ENCODE data around the gene CFAP99.

Gene CFAP99

DNA sequence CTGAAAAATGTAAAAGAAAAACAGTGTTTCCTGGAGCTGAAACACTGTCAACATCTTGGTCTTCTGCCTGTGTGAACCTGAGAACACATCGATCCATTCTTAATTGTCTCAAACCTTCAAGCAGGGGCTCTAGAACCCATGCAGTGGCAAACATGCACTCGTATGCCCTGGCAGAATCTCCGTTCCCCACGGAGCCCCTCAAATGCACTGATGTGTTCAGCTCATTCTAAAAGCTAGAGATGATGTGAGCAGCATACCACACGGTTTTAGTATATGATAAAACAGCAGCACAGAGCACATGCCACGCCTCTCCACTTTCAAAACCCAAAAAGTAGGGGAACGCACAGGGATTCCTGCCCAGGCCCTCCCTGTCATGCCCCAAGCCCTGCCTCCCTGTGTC is 45.2 kb upstream of the CFAP99 start:
- ATAC-seq: no peak
- TF ChIP-seq ZFP30 (CRISPR knock-in tag; IDR thresholded peaks at IDR 0.05) (no peak), ZNF8 (CRISPR knock-in tag; IDR thresholded peaks at IDR 0.05) (no peak), GLIS3 (CRISPR knock-in tag; IDR thresholded peaks at IDR 0.05) (no peak), ISL1 (CRISPR knock-in tag; IDR thresholded peaks at IDR 0.05) (no peak), SNAI2 (CRISPR knock-in tag; IDR thresholded peaks at IDR 0.05) (no peak), ESRRG (CRISPR knock-in tag; IDR thresholded peaks at IDR 0.05) (no peak), ZFP3 (CRISPR knock-in tag; IDR thresholded peaks at IDR 0.05) (no peak), PPARA (CRISPR knock-in tag; IDR thresholded peaks at IDR 0.05; ENCODE audit: borderline replicate concordance) (no peak), ARNTL (CRISPR knock-in tag; IDR thresholded peaks at IDR 0.05; ENCODE audit: borderline replicate concordance, low read depth) (no peak), OSR1 (CRISPR knock-in tag; IDR thresholded peaks at IDR 0.05) (no peak), TCF4 (CRISPR knock-in tag; IDR thresholded peaks at IDR 0.05; ENCODE audit: borderline replicate concordance) (no peak)
- TF ChIP-seq, protein P1, sequence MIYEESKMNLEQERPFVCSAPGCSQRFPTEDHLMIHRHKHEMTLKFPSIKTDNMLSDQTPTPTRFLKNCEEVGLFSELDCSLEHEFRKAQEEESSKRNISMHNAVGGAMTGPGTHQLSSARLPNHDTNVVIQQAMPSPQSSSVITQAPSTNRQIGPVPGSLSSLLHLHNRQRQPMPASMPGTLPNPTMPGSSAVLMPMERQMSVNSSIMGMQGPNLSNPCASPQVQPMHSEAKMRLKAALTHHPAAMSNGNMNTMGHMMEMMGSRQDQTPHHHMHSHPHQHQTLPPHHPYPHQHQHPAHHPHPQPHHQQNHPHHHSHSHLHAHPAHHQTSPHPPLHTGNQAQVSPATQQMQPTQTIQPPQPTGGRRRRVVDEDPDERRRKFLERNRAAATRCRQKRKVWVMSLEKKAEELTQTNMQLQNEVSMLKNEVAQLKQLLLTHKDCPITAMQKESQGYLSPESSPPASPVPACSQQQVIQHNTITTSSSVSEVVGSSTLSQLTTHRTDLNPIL (CRISPR knock-in tag; IDR thresholded peaks at IDR 0.05; ENCODE audit: low read depth): no peak
- TF ChIP-seq, protein P2, sequence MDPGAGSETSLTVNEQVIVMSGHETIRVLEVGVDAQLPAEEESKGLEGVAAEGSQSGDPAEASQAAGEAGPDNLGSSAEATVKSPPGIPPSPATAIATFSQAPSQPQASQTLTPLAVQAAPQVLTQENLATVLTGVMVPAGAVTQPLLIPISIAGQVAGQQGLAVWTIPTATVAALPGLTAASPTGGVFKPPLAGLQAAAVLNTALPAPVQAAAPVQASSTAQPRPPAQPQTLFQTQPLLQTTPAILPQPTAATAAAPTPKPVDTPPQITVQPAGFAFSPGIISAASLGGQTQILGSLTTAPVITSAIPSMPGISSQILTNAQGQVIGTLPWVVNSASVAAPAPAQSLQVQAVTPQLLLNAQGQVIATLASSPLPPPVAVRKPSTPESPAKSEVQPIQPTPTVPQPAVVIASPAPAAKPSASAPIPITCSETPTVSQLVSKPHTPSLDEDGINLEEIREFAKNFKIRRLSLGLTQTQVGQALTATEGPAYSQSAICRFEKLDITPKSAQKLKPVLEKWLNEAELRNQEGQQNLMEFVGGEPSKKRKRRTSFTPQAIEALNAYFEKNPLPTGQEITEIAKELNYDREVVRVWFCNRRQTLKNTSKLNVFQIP (CRISPR knock-in tag; IDR thresholded peaks at IDR 0.05; ENCODE audit: borderline replicate concordance, low read depth): no peak
- TF ChIP-seq, protein P3, sequence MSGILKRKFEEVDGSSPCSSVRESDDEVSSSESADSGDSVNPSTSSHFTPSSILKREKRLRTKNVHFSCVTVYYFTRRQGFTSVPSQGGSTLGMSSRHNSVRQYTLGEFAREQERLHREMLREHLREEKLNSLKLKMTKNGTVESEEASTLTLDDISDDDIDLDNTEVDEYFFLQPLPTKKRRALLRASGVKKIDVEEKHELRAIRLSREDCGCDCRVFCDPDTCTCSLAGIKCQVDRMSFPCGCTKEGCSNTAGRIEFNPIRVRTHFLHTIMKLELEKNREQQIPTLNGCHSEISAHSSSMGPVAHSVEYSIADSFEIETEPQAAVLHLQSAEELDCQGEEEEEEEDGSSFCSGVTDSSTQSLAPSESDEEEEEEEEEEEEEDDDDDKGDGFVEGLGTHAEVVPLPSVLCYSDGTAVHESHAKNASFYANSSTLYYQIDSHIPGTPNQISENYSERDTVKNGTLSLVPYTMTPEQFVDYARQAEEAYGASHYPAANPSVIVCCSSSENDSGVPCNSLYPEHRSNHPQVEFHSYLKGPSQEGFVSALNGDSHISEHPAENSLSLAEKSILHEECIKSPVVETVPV (CRISPR knock-in tag; IDR thresholded peaks at IDR 0.05): no peak
- TF ChIP-seq, protein P4, sequence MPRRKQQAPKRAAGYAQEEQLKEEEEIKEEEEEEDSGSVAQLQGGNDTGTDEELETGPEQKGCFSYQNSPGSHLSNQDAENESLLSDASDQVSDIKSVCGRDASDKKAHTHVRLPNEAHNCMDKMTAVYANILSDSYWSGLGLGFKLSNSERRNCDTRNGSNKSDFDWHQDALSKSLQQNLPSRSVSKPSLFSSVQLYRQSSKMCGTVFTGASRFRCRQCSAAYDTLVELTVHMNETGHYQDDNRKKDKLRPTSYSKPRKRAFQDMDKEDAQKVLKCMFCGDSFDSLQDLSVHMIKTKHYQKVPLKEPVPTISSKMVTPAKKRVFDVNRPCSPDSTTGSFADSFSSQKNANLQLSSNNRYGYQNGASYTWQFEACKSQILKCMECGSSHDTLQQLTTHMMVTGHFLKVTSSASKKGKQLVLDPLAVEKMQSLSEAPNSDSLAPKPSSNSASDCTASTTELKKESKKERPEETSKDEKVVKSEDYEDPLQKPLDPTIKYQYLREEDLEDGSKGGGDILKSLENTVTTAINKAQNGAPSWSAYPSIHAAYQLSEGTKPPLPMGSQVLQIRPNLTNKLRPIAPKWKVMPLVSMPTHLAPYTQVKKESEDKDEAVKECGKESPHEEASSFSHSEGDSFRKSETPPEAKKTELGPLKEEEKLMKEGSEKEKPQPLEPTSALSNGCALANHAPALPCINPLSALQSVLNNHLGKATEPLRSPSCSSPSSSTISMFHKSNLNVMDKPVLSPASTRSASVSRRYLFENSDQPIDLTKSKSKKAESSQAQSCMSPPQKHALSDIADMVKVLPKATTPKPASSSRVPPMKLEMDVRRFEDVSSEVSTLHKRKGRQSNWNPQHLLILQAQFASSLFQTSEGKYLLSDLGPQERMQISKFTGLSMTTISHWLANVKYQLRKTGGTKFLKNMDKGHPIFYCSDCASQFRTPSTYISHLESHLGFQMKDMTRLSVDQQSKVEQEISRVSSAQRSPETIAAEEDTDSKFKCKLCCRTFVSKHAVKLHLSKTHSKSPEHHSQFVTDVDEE (CRISPR knock-in tag; IDR thresholded peaks at IDR 0.05): no peak

DNA sequence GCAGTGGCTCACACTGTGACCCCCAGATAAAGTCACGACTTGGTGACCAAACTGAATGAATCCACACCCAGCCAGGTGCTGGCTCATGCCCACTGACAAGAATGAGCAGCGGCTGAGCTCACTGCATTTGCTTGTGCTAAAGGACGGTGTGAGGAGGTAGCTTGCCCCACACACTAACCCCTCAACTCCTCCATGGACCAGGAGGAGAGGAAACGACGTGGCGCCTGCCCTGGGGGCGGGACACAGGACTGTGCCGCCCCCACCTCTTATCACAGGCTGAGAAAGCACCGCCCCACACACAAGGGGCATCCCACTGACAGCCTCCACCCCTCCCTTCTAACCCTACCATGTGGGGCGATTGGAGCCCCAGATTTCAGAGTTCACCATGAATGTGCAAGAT is 43.3 kb upstream of the CFAP99 start:
- TF ChIP-seq ZNF70 (CRISPR knock-in tag; IDR thresholded peaks at IDR 0.05) (no peak), ESRRG (CRISPR knock-in tag; IDR thresholded peaks at IDR 0.05) (no peak), OSR1 (CRISPR knock-in tag; IDR thresholded peaks at IDR 0.05) (no peak), RARB (CRISPR knock-in tag; IDR thresholded peaks at IDR 0.05) (no peak), ZFP3 (CRISPR knock-in tag; IDR thresholded peaks at IDR 0.05) (no peak), ARNTL (CRISPR knock-in tag; IDR thresholded peaks at IDR 0.05; ENCODE audit: borderline replicate concordance, low read depth) (no peak), BACH2 (CRISPR knock-in tag; IDR thresholded peaks at IDR 0.05; ENCODE audit: borderline replicate concordance) (no peak), TOX (CRISPR knock-in tag; IDR thresholded peaks at IDR 0.05; ENCODE audit: borderline replicate concordance) (no peak)
- TF ChIP-seq, protein P1 (CRISPR knock-in tag; IDR thresholded peaks at IDR 0.05; ENCODE audit: low read depth): no peak
- TF ChIP-seq, protein P3 (CRISPR knock-in tag; IDR thresholded peaks at IDR 0.05): no peak
- TF ChIP-seq, protein P5, sequence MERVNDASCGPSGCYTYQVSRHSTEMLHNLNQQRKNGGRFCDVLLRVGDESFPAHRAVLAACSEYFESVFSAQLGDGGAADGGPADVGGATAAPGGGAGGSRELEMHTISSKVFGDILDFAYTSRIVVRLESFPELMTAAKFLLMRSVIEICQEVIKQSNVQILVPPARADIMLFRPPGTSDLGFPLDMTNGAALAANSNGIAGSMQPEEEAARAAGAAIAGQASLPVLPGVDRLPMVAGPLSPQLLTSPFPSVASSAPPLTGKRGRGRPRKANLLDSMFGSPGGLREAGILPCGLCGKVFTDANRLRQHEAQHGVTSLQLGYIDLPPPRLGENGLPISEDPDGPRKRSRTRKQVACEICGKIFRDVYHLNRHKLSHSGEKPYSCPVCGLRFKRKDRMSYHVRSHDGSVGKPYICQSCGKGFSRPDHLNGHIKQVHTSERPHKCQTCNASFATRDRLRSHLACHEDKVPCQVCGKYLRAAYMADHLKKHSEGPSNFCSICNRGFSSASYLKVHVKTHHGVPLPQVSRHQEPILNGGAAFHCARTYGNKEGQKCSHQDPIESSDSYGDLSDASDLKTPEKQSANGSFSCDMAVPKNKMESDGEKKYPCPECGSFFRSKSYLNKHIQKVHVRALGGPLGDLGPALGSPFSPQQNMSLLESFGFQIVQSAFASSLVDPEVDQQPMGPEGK (CRISPR knock-in tag; IDR thresholded peaks at IDR 0.05; ENCODE audit: borderline replicate concordance): no peak
- ATAC-seq: no peak

All from SK-N-SH treated with all-trans-retinoic acid at 6 μM for 48 hours (cell line).